Activated CD4-positive, alpha-beta T cell treated with anti-CD3 and anti-CD28 coated beads, Interleukin-2, amount 10 ng/mL, durations not matched to agents 7 days and 5 days (primary cell): ENCODE results near the gene ROR2. TPM values are rescaled to one million over a fixed set of nuclear protein-coding genes. Genes with fewer than 3 reads are reported as not detected.

Source experiments
- CTCF ChIA-PET: fragments of 350-600 bp; sonication (Branson Sonifier 250); formaldehyde crosslinking; loops from one replicate; lab custom pipeline; 2021; ENCODE audit warnings: antibody characterized with exemption; lab: Charles Lee
- POLR2A ChIA-PET: fragments of 350-600 bp; sonication (Branson Sonifier 250); formaldehyde crosslinking; loops from one replicate; lab custom pipeline; 2021; ENCODE audit warnings: antibody characterized with exemption; lab: Charles Lee
- DNase-seq: peaks from one replicate; pipeline ENCODE4 v3.0.0-alpha.2; 2020
- H3K27ac Mint-ChIP-seq: one replicate; pipeline ENCODE4 v1.8.0; 2021; ENCODE audit warnings: mild to moderate bottlenecking, moderate library complexity, mixed read lengths
- H3K27me3 Mint-ChIP-seq: one replicate; pipeline ENCODE4 v1.8.0; 2021; ENCODE audit warnings: mixed read lengths
- H3K36me3 Mint-ChIP-seq: one replicate; pipeline ENCODE4 v1.8.0; 2021; ENCODE audit warnings: low read depth, mixed read lengths
- H3K4me1 Mint-ChIP-seq: one replicate; pipeline ENCODE4 v1.8.0; 2021; ENCODE audit warnings: mixed read lengths
- H3K4me3 Mint-ChIP-seq: one replicate; pipeline ENCODE4 v1.8.0; 2021; ENCODE audit warnings: mild to moderate bottlenecking, moderate library complexity, mixed read lengths
- H3K9me3 Mint-ChIP-seq: one replicate; pipeline ENCODE4 v1.8.0; 2021; ENCODE audit warnings: mixed read lengths
- total RNA-seq, 2 experiments: library from RNA; stranded (reverse); gene quantifications; one replicate each; pipeline ENCODE4 v1.2.3, GENCODE V29; 2021

ROR2 gene
- total RNA-seq, 2 experiments from 2014 or later: 0.48 to 0.55 TPM

DNA sequence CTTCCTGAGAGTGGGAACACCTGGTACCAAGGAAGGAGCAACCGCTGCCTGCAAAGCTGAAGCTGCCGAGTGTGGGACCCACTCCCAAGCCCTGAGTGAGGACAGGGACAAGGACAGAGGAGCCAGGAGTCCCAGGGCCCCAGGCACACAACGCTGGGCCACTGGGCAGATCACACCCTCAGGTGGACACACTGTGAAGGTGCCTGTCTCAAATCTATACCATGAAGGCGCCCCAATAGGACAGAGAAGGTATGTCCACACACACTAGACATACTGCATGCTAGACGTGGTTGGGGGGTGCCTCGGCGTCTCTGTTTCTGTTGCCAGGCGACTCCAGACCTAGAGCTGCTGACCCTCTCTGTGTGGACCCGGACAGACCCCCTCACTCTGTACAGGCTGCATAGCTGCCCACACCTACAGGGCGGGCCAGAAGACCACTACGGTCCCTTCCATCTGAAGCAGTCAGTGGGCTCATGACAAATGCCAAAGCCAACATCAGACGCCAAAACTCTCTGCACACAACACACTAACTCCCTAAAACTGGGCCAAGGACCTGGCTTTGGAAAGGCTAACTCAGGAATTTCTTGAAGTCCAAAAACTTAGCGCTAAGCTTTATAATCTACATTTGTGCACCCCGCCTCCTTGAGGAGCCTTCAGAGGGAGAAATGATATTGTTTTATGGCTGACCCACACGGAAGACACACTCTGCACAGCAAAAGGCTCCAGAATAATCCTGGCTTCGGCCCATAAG, 60.7 kb downstream of the ROR2 start:
- H3K36me3 Mint-ChIP-seq: no peaks in the 10 kb centered on the region
- peaks cover 24% of the 10 kb centered on the region for H3K27me3 Mint-ChIP-seq
- H3K9me3 Mint-ChIP-seq: no peaks in the 10 kb centered on the region
- H3K4me1 Mint-ChIP-seq: no peaks in the 10 kb centered on the region
- H3K4me3 Mint-ChIP-seq: no peak overlapping the region
- ChIA-PET POLR2A (no interaction called here), CTCF (interaction anchor here (1.4 kb wide), 1 partner anchor 13 kb away, joined by 3 read pairs; no protein-coding TSS in a partner anchor)
- DNase-seq: no peak
- H3K27ac Mint-ChIP-seq: no peak overlapping the region

DNA sequence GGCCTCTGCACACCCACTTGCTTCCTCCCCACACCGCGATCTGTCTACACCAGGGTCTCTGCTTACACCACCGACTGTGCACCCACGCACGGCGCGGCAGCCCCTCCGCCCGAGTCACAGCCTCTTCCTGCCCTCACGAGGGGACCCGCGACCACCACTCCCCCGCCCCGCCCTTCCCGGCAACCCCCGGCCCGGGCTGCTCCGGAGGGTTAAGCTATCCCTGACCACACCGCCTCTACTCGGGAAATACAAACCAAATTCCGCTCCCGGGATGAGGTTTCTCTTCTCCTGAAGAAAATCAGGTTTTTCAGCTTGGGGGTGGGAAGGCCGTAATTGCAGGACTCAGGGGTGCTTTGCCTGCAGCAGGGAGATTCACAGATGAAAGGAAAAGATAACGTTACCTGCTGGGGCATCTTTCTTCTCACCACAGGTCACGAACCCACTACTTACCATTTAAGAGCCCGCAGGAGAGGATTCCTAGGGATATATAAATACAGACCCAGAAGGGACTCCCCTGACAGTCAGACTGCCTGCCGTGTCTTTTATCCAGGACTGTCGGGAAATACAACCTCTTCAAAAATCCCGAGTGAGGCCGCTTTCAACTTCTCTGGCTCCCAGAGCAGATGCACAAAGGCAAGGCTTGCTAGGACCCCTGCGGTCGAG, 63.5 kb downstream of the ROR2 start:
- H3K4me3 Mint-ChIP-seq: no peak overlapping the region
- peaks cover 28% of the 10 kb centered on the region for H3K27me3 Mint-ChIP-seq
- no peak for DNase-seq
- no peaks in the 10 kb centered on the region for H3K4me1 Mint-ChIP-seq
- POLR2A ChIA-PET: no interaction called here
- no peaks in the 10 kb centered on the region for H3K36me3 Mint-ChIP-seq
- H3K27ac Mint-ChIP-seq: no peak overlapping the region
- CTCF ChIA-PET: interaction anchor here (0.8 kb wide), 1 partner anchor 11 kb away, joined by 3 read pairs; no protein-coding TSS in a partner anchor
- no peaks in the 10 kb centered on the region for H3K9me3 Mint-ChIP-seq

DNA sequence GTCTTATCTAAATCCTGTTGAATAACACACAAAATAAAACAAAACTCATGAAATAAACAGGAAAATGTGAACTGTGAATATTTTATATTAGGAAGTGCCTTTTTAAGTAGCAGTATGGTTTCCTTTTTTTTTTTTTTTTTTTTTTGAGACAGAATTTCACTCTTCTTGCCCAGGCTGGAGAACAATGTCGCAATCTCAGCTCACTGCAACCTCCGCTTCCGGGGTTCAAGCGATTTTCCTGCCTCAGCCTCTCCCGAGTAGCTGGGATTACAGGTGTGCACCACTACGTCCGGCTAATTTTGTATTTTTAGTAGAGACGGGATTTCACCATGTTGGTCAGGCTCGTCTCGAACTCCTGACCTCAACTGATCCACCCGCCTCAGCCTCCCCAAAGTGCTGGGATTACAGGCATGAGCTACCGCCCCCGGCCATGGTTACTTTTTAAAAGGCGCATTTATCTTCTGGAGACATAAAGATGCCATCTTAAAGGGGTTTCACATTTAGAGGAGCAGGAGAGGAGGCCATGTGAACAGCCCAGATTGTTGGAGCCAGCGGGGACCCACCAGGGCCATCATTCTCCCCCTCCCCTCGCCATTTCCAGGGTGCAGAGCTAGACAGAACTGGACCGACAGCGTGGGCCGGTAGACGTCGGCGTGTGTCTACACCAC, 64.1 kb downstream of the ROR2 start:
- no peak for DNase-seq
- no peaks in the 10 kb centered on the region for H3K4me1 Mint-ChIP-seq
- H3K27me3 Mint-ChIP-seq: peaks cover 29% of the 10 kb centered on the region
- no peaks in the 10 kb centered on the region for H3K36me3 Mint-ChIP-seq
- ChIA-PET CTCF (interaction anchor here (0.8 kb wide), 1 partner anchor 10 kb away, joined by 3 read pairs; no protein-coding TSS in a partner anchor), POLR2A (no interaction called here)
- H3K9me3 Mint-ChIP-seq: no peaks in the 10 kb centered on the region
- H3K27ac Mint-ChIP-seq: no peak overlapping the region
- H3K4me3 Mint-ChIP-seq: no peak overlapping the region

DNA sequence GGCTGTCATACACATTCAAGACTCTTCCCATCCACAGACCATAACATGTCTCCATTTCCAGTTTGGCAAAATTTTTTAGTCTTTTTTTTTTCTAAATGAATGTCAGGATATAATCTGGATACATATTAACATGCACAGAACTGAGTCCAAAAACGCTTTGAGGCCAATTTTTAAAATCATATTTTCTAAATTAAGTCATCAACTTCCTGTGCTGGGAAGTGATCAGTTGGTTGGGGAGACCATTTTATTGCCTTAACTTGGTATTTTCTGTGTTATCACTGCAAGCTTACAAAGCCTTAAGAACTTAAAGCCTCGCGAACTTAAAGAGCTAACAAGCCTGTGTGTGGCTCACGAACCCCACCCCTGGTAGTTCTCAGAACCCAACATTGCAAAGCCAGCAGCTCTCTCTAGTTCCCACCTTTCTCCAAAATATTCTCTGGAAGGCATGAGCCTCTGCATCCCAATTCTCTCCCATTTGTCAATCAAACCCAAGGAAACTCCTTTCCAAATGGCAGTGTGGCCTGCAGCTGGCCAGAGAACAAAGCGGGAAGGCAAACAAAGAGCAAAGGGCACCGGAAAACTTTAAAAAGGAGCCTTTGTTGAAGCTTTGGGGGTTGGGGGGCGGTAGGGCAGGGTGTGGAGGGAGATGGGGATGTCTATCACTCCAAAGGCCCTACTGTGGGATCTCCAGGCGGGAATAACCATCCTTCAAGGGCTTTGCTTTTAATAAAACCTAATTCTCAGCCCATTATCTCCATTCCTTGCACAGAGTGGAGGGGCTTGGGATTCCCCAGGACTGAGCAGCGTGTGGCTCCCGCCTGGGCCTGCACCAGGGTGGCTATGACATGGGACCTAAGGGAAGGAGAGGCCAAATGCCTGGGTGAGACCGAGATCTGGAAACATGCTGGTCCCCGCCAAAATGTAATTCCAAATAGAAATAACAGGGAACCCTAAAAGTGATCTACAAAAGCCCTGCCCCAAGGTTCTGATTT, 65.0 kb downstream of the ROR2 start:
- no peaks in the 10 kb centered on the region for H3K9me3 Mint-ChIP-seq
- no peak for DNase-seq
- ChIA-PET CTCF (no interaction called here), POLR2A (no interaction called here)
- H3K4me1 Mint-ChIP-seq: no peaks in the 10 kb centered on the region
- peaks cover 29% of the 10 kb centered on the region for H3K27me3 Mint-ChIP-seq
- H3K36me3 Mint-ChIP-seq: no peaks in the 10 kb centered on the region
- H3K27ac Mint-ChIP-seq: no peak overlapping the region
- H3K4me3 Mint-ChIP-seq: no peak overlapping the region

DNA sequence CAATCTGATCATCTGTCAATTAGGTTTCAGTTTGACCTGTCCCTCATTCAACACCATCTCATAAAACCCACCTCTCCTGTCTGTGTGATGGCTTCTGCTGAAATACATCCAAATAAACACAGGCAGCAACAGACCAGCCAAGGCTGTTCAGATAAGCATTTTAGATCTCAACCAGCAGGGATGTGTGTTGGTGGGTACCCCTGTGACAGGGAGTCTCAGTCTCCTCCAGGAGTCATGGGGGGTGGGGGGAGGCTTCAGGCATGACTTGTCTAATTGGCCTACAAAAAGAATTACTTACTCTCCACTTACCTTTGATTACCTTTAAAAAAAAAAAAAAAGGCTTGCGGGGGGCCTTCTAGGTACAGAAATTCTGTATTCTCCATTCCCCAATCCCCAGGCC, 65.9 kb downstream of the ROR2 start:
- peaks cover 27% of the 10 kb centered on the region for H3K27me3 Mint-ChIP-seq
- H3K4me3 Mint-ChIP-seq: no peak overlapping the region
- CTCF ChIA-PET: no interaction called here
- POLR2A ChIA-PET: no interaction called here
- H3K36me3 Mint-ChIP-seq: no peaks in the 10 kb centered on the region
- DNase-seq: no peak
- H3K9me3 Mint-ChIP-seq: no peaks in the 10 kb centered on the region
- H3K27ac Mint-ChIP-seq: no peak overlapping the region
- no peaks in the 10 kb centered on the region for H3K4me1 Mint-ChIP-seq

DNA sequence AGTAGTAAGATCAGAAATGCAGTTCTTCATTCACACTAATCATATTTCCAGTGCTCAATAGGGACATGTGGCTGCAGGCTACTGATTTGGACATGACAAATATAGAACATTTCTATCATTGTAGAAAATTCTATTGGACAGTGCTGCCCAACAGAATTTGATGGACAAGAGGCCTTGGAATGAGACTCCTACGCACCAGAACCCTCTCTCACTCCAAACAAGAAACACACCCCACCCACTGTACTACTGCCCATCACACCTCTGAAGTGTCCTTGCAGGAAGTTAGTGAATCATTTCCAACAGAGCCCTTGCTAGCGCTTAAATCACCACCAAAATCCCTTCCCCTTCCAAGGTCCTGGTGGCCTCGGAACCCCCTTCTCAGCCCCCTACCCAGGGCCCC, 66.5 kb downstream of the ROR2 start:
- ChIA-PET POLR2A (no interaction called here), CTCF (no interaction called here)
- DNase-seq: no peak
- Mint-ChIP-seq H3K36me3 (no peaks in the 10 kb centered on the region), H3K27ac (no peak overlapping the region), H3K4me1 (no peaks in the 10 kb centered on the region), H3K4me3 (no peak overlapping the region), H3K27me3 (peaks cover 25% of the 10 kb centered on the region), H3K9me3 (no peaks in the 10 kb centered on the region)

DNA sequence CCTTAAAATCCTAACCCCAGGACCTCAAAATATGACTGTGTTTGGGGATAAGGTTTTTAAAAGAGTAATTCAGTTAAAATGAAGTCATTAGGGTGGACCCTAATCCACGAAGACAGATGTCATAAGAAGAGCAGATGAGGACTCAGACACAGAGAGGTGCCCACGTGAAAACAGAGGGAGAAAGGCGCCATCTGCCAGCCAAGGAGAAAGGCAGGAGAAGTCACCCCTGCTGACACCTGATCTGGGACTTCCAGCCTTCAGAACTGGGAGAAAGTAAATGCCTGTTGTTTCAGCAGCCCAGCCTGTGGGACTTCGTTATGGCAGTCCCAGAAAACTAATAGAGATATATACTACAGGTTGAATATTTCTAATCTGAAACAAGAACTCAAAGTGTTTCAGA, 67.4 kb downstream of the ROR2 start:
- Mint-ChIP-seq H3K36me3 (no peaks in the 10 kb centered on the region), H3K4me3 (no peak overlapping the region), H3K4me1 (no peaks in the 10 kb centered on the region), H3K27me3 (peaks cover 19% of the 10 kb centered on the region), H3K9me3 (no peaks in the 10 kb centered on the region), H3K27ac (no peak overlapping the region)
- CTCF ChIA-PET: no interaction called here
- no peak for DNase-seq
- POLR2A ChIA-PET: no interaction called here

DNA sequence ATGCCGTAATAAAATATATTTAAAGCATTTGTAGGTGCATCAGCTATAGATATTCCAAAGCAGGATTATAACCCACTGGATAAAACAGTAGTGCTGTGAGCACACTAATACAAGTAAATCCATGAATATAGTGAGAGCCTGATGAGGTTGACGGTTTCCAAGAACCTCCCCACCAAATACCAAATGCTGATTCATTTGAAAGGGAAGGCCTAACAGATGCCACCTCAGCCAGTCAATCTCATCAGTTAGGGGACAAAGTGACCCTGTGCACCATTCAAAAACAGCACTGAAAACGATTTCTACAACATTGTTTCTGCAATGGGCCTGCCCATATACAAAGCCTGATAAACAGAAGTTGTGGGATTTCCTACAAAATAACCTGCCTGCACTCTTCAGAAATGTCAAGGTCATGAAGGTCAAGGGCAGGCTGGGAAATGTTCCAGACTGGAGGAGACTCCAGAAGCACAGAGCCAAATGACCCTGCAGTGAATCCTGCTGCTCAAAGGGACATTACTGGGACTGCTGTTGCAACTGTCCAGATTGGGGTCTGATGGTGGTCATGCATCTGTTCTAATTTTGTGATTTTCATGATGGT, 69.6 kb downstream of the ROR2 start:
- Mint-ChIP-seq H3K27ac (no peak overlapping the region), H3K4me3 (no peak overlapping the region), H3K4me1 (no peaks in the 10 kb centered on the region), H3K9me3 (no peaks in the 10 kb centered on the region), H3K36me3 (no peaks in the 10 kb centered on the region), H3K27me3 (peaks cover 31% of the 10 kb centered on the region)
- ChIA-PET CTCF (no interaction called here), POLR2A (no interaction called here)
- no peak for DNase-seq

DNA sequence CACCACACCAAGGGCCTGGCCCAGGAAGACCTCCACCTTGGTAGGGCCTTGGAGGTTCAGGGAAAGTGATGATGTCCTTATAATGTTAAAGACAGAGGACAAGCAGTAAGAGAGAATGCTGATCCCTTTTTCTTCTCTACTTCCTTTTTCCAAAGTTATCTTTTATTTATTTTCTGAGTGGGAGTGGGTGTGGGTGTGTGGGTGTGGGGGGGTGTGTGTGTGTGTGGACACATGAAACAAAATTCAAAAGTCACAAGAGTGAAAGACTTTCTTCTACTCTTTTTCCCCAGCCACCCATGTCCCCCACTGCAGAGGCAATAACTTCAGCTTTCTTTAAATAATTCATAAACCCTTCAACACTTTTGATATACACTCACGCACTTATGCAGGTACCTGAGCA, 70.8 kb downstream of the ROR2 start:
- POLR2A ChIA-PET: no interaction called here
- CTCF ChIA-PET: no interaction called here
- Mint-ChIP-seq H3K27ac (no peak overlapping the region), H3K27me3 (peaks cover 36% of the 10 kb centered on the region), H3K36me3 (no peaks in the 10 kb centered on the region), H3K9me3 (no peaks in the 10 kb centered on the region), H3K4me3 (no peak overlapping the region), H3K4me1 (no peaks in the 10 kb centered on the region)
- DNase-seq: no peak

DNA sequence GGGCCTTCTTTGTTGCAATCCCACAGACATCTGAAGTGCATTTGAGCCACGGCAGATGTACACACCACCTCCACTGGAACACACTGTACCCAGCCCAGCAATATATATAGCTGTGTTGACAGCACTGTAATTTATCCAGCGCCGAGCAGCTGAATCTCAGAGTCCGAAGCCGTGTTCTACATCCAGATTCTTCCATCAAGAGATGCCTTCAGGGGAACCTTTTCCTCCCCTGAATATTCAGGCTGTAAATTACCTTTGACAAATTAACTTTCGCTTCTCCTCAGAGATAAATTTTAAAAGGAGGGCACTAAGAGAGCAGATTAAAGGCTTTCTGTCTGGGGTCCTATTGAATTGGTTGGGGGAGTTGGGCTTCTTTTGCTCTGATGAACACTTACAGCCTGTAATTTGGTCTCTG, 76.4 kb downstream of the ROR2 start:
- no peaks in the 10 kb centered on the region for H3K4me1 Mint-ChIP-seq
- no peak overlapping the region for H3K4me3 Mint-ChIP-seq
- H3K27ac Mint-ChIP-seq: no peak overlapping the region
- ChIA-PET CTCF (interaction anchor here (0.7 kb wide), 1 partner anchor 265 kb away, joined by 3 read pairs; no protein-coding TSS in a partner anchor), POLR2A (no interaction called here)
- H3K27me3 Mint-ChIP-seq: peaks cover 30% of the 10 kb centered on the region
- no peaks in the 10 kb centered on the region for H3K36me3 Mint-ChIP-seq
- no peak for DNase-seq
- H3K9me3 Mint-ChIP-seq: no peaks in the 10 kb centered on the region

DNA sequence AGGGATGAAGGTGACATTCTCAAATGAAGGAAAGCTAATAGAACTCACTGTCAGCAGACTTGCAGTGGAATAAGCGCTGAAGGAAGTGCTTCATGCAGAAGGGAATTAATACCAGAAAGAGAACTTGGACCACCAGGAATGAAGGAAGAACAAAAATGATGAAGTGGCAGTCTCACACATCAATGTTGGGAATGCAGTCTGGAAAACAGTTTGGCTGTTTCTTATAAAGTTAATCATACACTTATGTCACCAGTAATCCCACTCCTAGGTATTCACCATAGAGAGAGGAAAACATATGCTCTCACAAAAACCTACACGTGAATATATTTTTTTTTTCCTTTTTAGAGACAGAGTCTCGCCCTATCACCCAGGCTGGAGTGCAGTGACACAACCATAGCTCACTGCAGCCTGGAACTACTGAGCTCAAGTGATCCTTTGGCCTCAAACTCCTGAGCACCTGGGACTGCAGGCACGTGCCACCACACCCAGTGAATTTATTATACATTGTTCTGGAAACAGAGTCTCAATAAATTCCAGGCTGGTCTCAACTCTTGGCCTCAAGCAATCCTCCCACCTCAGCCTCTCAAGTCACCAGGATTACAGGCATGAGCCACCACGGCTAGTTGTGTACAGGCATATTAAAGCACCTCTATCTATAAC, 81.2 kb downstream of the ROR2 start:
- Mint-ChIP-seq H3K27ac (no peak overlapping the region), H3K36me3 (no peaks in the 10 kb centered on the region), H3K4me1 (no peaks in the 10 kb centered on the region), H3K27me3 (peaks cover 35% of the 10 kb centered on the region), H3K4me3 (no peak overlapping the region), H3K9me3 (no peaks in the 10 kb centered on the region)
- ChIA-PET CTCF (no interaction called here), POLR2A (no interaction called here)
- no peak for DNase-seq

DNA sequence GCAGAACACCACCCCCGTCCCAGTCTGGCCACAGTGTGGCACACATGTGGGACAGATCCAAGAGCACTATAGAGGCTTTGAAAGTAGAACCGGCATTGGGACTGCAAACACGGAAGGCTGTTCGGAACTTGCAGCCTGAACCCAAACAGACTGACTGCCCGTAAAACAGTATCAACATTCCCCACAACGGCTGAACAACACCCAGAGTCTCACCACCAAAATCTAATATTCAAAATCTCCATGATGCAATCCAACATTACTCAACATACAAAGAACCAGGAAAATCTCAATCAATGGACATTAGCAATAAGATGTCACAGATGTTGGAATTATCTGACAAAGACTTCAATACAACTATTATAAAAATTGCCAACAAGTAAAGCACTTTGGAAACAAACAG, 82.3 kb downstream of the ROR2 start:
- ChIA-PET POLR2A (no interaction called here), CTCF (no interaction called here)
- Mint-ChIP-seq H3K4me1 (no peaks in the 10 kb centered on the region), H3K9me3 (no peaks in the 10 kb centered on the region), H3K4me3 (no peak overlapping the region), H3K27me3 (peaks cover 43% of the 10 kb centered on the region), H3K36me3 (no peaks in the 10 kb centered on the region), H3K27ac (no peak overlapping the region)
- DNase-seq: no peak
